SU-DHL-6 (cell line): ENCODE results near the gene DCAF17.

Experiments
- H2AFZ ChIP-seq: fragments of 200-600 bp; sonication (generic); 2 replicates; pipeline ENCODE4 v1.6.1; 2014; ENCODE audit warnings: low read depth, mild to moderate bottlenecking, moderate library complexity, mixed read lengths, antibody characterized with exemption, low read length; ENCODE audit not compliant: severe bottlenecking
- H3F3A ChIP-seq: fragments of 200-600 bp; shearing (Covaris generic); 2 replicates; pipeline ENCODE4 v1.6.0; 2016; ENCODE audit warnings: antibody characterized with exemption, mild to moderate bottlenecking; ENCODE audit not compliant: insufficient read depth
- H3K27ac ChIP-seq: fragments of 200-600 bp; sonication (generic); 2 replicates; pipeline ENCODE4 v1.5.1; 2016; ENCODE audit warnings: low read depth, mild to moderate bottlenecking, low read length, moderate library complexity, mixed read lengths
- H3K27me3 ChIP-seq: fragments of 200-600 bp; sonication (generic), shearing (Covaris generic); 2 replicates; pipeline ENCODE4 v1.6.0; 2014; ENCODE audit warnings: mild to moderate bottlenecking, low read length
- H3K36me3 ChIP-seq: fragments of 200-600 bp; sonication (generic); 2 replicates; pipeline ENCODE4 v1.6.1; 2014; ENCODE audit warnings: mild to moderate bottlenecking, low read length, mixed read lengths
- H3K4me2 ChIP-seq: fragments of 300-600, 200-600 bp; shearing (Covaris generic), sonication (generic); 2 replicates; pipeline ENCODE4 v1.6.0; 2014; ENCODE audit warnings: low read length, low read depth, mild to moderate bottlenecking; ENCODE audit not compliant: poor library complexity, severe bottlenecking
- H3K4me3 ChIP-seq: fragments of 200-600 bp; sonication (generic); 2 replicates; pipeline ENCODE4 v1.5.1; 2014; ENCODE audit warnings: antibody characterized with exemption, low read length, mild to moderate bottlenecking, mixed read lengths; ENCODE audit not compliant: insufficient read depth, poor library complexity, severe bottlenecking
- H3K79me2 ChIP-seq: fragments of 200-600 bp; sonication (generic); 2 replicates; pipeline ENCODE4 v1.6.1; 2014; ENCODE audit warnings: mild to moderate bottlenecking, low read length, moderate library complexity; ENCODE audit not compliant: insufficient read depth
- H3K9ac ChIP-seq: fragments of 200-600 bp; sonication (generic); 2 replicates; pipeline ENCODE4 v1.7.0; 2014; ENCODE audit warnings: mild to moderate bottlenecking, low read length
- H3K9me2 ChIP-seq: fragments of 200-600 bp; sonication (generic); replicated peaks from 2 replicates; pipeline ENCODE4 v1.6.1; 2014; ENCODE audit warnings: low read length; ENCODE audit not compliant: insufficient read depth
- H3K9me3 ChIP-seq: fragments of 200-600 bp; sonication (generic); 2 replicates; pipeline ENCODE4 v1.6.1; 2014; ENCODE audit warnings: low read length, mixed read lengths; ENCODE audit not compliant: insufficient read depth
- H4K20me1 ChIP-seq: fragments of 200-600 bp; sonication (generic); 2 replicates; pipeline ENCODE4 v1.6.1; 2014; ENCODE audit warnings: low read depth, mild to moderate bottlenecking, antibody characterized with exemption, low read length, moderate library complexity, mixed read lengths
- CTCF ChIP-seq: fragments of 200-600 bp; sonication (generic); IDR thresholded peaks from one replicate; pipeline ENCODE4 v1.5.1; 2017; ENCODE audit warnings: antibody characterized with exemption, mild to moderate bottlenecking, low read length, moderate library complexity; ENCODE audit not compliant: insufficient read depth, poor library complexity, severe bottlenecking
- EZH2phosphoT487 ChIP-seq: fragments of 200-600 bp; sonication (generic), shearing (Covaris generic); conservative IDR thresholded peaks from 2 replicates; pipeline ENCODE4 v1.6.1; 2018; ENCODE audit warnings: mild to moderate bottlenecking, antibody characterized with exemption, low read length, moderate library complexity, mixed read lengths

DCAF17 gene

GRCh38 chr2:171399292-171399691 lies 34.7 kb upstream of the DCAF17 start:
- Histone ChIP-seq H3K9me2 (no peaks in the 10 kb centered on the region), H4K20me1 (no peaks in the 10 kb centered on the region), H3K27me3 (no peaks in the 10 kb centered on the region), H3K9me3 (peaks cover 15% of the 10 kb centered on the region; the same call in 1 of the 2 replicates), H3K4me3 (no peak overlapping the region), H3K79me2 (no peaks in the 10 kb centered on the region; the same call in 1 of the 2 replicates), H3K36me3 (peaks cover 10% of the 10 kb centered on the region; the same call in 1 of the 2 replicates), H3K27ac (no peak overlapping the region), H3K9ac (no peak overlapping the region), H3K4me2 (peak overlapping the region; percentile 6), H2AFZ (no peak overlapping the region), H3F3A (no peaks in the 10 kb centered on the region; the same call in 1 of the 2 replicates)
- no peak for TF ChIP-seq EZH2phosphoT487
- no peak for TF ChIP-seq CTCF

- no peak overlapping the region for H3K27ac ChIP-seq
- no peaks in the 10 kb centered on the region for H3K9me2 ChIP-seq
- peaks cover 15% of the 10 kb centered on the region; the same call in 1 of the 2 replicates for H3K9me3 ChIP-seq
- H3K36me3 ChIP-seq = peaks cover 10% of the 10 kb centered on the region; the same call in 1 of the 2 replicates
- H4K20me1 ChIP-seq = no peaks in the 10 kb centered on the region
- H3K4me2 ChIP-seq = no peak overlapping the region
- no peak overlapping the region for H3K4me3 ChIP-seq
- H3F3A ChIP-seq = peaks cover 3% of the 10 kb centered on the region; the same call in 1 of the 2 replicates
- H2AFZ ChIP-seq = no peak overlapping the region
- H3K79me2 ChIP-seq = no peaks in the 10 kb centered on the region; the same call in 1 of the 2 replicates
- TF ChIP-seq CTCF = no peak
- TF ChIP-seq EZH2phosphoT487 = no peak
- no peaks in the 10 kb centered on the region for H3K27me3 ChIP-seq
- no peak overlapping the region for H3K9ac ChIP-seq
Measured at GRCh38 chr2:171400395-171400794, 33.6 kb upstream of the DCAF17 start.

GRCh38 chr2:171401947-171402346 lies 32.1 kb upstream of the DCAF17 start:
- Histone ChIP-seq H3K27ac (no peak overlapping the region), H3K79me2 (peaks cover 8% of the 10 kb centered on the region), H3K9ac (no peak overlapping the region), H3K9me2 (no peaks in the 10 kb centered on the region), H3K27me3 (no peaks in the 10 kb centered on the region), H3F3A (peaks cover 15% of the 10 kb centered on the region; the same call in 1 of the 2 replicates), H3K36me3 (peaks cover 10% of the 10 kb centered on the region; the same call in 1 of the 2 replicates), H2AFZ (no peak overlapping the region), H3K4me2 (no peak overlapping the region), H3K9me3 (peaks cover 15% of the 10 kb centered on the region; the same call in 1 of the 2 replicates), H3K4me3 (no peak overlapping the region), H4K20me1 (no peaks in the 10 kb centered on the region)
- TF ChIP-seq CTCF (no peak), EZH2phosphoT487 (no peak)
